Neural cell (in vitro differentiated cells): ENCODE measurements around the gene ZNRF1. TPM values are rescaled to one million over a fixed set of nuclear protein-coding genes. Genes with fewer than 3 reads are reported as not detected.

Experiments used
- H2AFZ ChIP-seq: fragments of 200-600, 300-800 bp; sonication (generic), shearing (Covaris generic); 2 replicates; pipeline ENCODE4 v1.6.0; 2014; ENCODE audit warnings: low read depth, mild to moderate bottlenecking, antibody characterized with exemption, low read length, moderate library complexity
- H3F3A ChIP-seq: fragments of 200-600 bp; shearing (Covaris generic); 2 replicates; pipeline ENCODE4 v1.6.1; 2016; ENCODE audit warnings: mild to moderate bottlenecking, moderate library complexity, mixed read lengths, antibody characterized with exemption, low read length; ENCODE audit not compliant: insufficient read depth, poor library complexity, severe bottlenecking
- H3K27ac ChIP-seq: fragments of 200-600, 300-800 bp; sonication (generic), shearing (Covaris generic); 2 replicates; pipeline ENCODE4 v1.5.1; 2014; ENCODE audit warnings: mild to moderate bottlenecking, low read length, moderate library complexity
- H3K27me3 ChIP-seq: fragments of 300-800, 200-600 bp; sonication (generic), shearing (Covaris generic); 2 replicates; pipeline ENCODE4 v1.6.0; 2014; ENCODE audit warnings: mild to moderate bottlenecking, low read depth, low read length, moderate library complexity; ENCODE audit not compliant: insufficient read depth
- H3K36me3 ChIP-seq: fragments of 300-800, 200-600 bp; sonication (generic), shearing (Covaris generic); 2 replicates; pipeline ENCODE4 v1.5.1; 2014; ENCODE audit warnings: mild to moderate bottlenecking, antibody characterized with exemption, low read length, moderate library complexity; ENCODE audit not compliant: insufficient read depth
- H3K4me2 ChIP-seq: fragments of 300-800, 200-600 bp; sonication (generic), shearing (Covaris generic); 2 replicates; pipeline ENCODE4 v1.6.0; 2014; ENCODE audit warnings: mild to moderate bottlenecking, low read length
- H3K4me3 ChIP-seq: fragments of 300-800, 200-600 bp; sonication (generic), shearing (Covaris generic); 2 replicates; pipeline ENCODE4 v1.5.1; 2014; ENCODE audit warnings: mild to moderate bottlenecking, low read length, moderate library complexity
- H3K79me2 ChIP-seq: fragments of 200-600 bp; shearing (Covaris generic); replicated peaks from 2 replicates; pipeline ENCODE4 v1.6.0; 2014; ENCODE audit warnings: mild to moderate bottlenecking, low read length, moderate library complexity; ENCODE audit not compliant: insufficient read depth
- H3K9ac ChIP-seq: fragments of 300-800, 200-600 bp; sonication (generic), shearing (Covaris generic); 2 replicates; pipeline ENCODE4 v1.6.1; 2016; ENCODE audit warnings: mild to moderate bottlenecking, low read length, mixed read lengths
- H3K9me2 ChIP-seq: fragments of 200-600 bp; shearing (Covaris generic); 2 replicates; pipeline ENCODE4 v1.6.1; 2016; ENCODE audit warnings: mild to moderate bottlenecking, low read length, mixed read lengths; ENCODE audit not compliant: insufficient read depth
- H3K9me3 ChIP-seq: fragments of 200-600, 300-800 bp; sonication (generic), shearing (Covaris generic); 2 replicates; pipeline ENCODE4 v1.6.1; 2016; ENCODE audit warnings: mild to moderate bottlenecking, mixed run types, low read length, moderate library complexity, mixed read lengths
- H4K20me1 ChIP-seq: fragments of 200-600 bp; shearing (Covaris generic); 2 replicates; pipeline ENCODE4 v1.6.1; 2016; ENCODE audit warnings: mild to moderate bottlenecking, mixed run types; ENCODE audit not compliant: insufficient read depth
- CTCF ChIP-seq: fragments of 450-650 bp; IDR thresholded peaks from 2 replicates; pipeline ENCODE4 v1.5.1; 2014; ENCODE audit warnings: antibody characterized with exemption, mild to moderate bottlenecking, moderate library complexity; ENCODE audit not compliant: poor library complexity, severe bottlenecking
- EP300 ChIP-seq: fragments of 450-650 bp; conservative IDR thresholded peaks from 2 replicates; pipeline ENCODE4 v1.6.1; 2014; ENCODE audit warnings: antibody characterized with exemption, mild to moderate bottlenecking, moderate library complexity; ENCODE audit not compliant: poor library complexity, severe bottlenecking
- EZH2 ChIP-seq: fragments of 200-600, 300-800 bp; shearing (Covaris generic), sonication (generic); IDR thresholded peaks from 2 replicates; pipeline ENCODE4 v1.6.1; 2014; ENCODE audit warnings: antibody characterized with exemption, low read length, borderline replicate concordance, mild to moderate bottlenecking; ENCODE audit not compliant: insufficient read depth, poor library complexity, severe bottlenecking
- MXI1 ChIP-seq: fragments of 450-650 bp; conservative IDR thresholded peaks from 2 replicates; pipeline ENCODE4 v1.6.1; 2014; ENCODE audit warnings: antibody characterized with exemption, mild to moderate bottlenecking; ENCODE audit not compliant: poor library complexity, severe bottlenecking
- POLR2AphosphoS5 ChIP-seq: IDR thresholded peaks from 2 replicates; pipeline ENCODE4 v1.6.1; 2012
- RAD21 ChIP-seq: fragments of 450-650 bp; conservative IDR thresholded peaks from 2 replicates; pipeline ENCODE4 v1.6.1; 2014; ENCODE audit warnings: antibody characterized with exemption, mild to moderate bottlenecking, moderate library complexity
- SMC3 ChIP-seq: fragments of 450-650 bp; conservative IDR thresholded peaks from 2 replicates; pipeline ENCODE4 v1.6.1; 2014; ENCODE audit warnings: antibody characterized with exemption, mild to moderate bottlenecking, moderate library complexity; ENCODE audit not compliant: poor library complexity
- TAF1 ChIP-seq: IDR thresholded peaks from 2 replicates; pipeline ENCODE4 v1.6.1; 2012; ENCODE audit warnings: low read depth
- polyA plus RNA-seq: library from polyadenylated mRNA; depleted of rRNA; stranded (reverse); fragments of >200 nt; gene quantifications from 2 replicates; pipeline ENCODE4 v1.2.3, GENCODE V29; 2014
- TF ChIP-seq, protein P1 (sequence below): IDR thresholded peaks from 2 replicates; pipeline ENCODE4 v1.6.1; 2012; ENCODE audit warnings: borderline replicate concordance

ZNRF1 gene
- polyA plus RNA-seq, 1 donor from 2014 or later, result 31.6 TPM

GRCh38 chr16:75019007-75019406, 20.2 kb downstream of the ZNRF1 start:
- no peaks in the 10 kb centered on the region for H3F3A ChIP-seq
- no peak overlapping the region for H3K4me3 ChIP-seq
- no peak overlapping the region for H3K9ac ChIP-seq
- no peaks in the 10 kb centered on the region for H3K36me3 ChIP-seq
- peaks cover 6% of the 10 kb centered on the region for H3K9me3 ChIP-seq
- peaks cover 4% of the 10 kb centered on the region for H4K20me1 ChIP-seq
- no peak for TF ChIP-seq EZH2
- no peak for TF ChIP-seq CTCF
- TF ChIP-seq EP300, result no peak
- TF ChIP-seq, protein P1, sequence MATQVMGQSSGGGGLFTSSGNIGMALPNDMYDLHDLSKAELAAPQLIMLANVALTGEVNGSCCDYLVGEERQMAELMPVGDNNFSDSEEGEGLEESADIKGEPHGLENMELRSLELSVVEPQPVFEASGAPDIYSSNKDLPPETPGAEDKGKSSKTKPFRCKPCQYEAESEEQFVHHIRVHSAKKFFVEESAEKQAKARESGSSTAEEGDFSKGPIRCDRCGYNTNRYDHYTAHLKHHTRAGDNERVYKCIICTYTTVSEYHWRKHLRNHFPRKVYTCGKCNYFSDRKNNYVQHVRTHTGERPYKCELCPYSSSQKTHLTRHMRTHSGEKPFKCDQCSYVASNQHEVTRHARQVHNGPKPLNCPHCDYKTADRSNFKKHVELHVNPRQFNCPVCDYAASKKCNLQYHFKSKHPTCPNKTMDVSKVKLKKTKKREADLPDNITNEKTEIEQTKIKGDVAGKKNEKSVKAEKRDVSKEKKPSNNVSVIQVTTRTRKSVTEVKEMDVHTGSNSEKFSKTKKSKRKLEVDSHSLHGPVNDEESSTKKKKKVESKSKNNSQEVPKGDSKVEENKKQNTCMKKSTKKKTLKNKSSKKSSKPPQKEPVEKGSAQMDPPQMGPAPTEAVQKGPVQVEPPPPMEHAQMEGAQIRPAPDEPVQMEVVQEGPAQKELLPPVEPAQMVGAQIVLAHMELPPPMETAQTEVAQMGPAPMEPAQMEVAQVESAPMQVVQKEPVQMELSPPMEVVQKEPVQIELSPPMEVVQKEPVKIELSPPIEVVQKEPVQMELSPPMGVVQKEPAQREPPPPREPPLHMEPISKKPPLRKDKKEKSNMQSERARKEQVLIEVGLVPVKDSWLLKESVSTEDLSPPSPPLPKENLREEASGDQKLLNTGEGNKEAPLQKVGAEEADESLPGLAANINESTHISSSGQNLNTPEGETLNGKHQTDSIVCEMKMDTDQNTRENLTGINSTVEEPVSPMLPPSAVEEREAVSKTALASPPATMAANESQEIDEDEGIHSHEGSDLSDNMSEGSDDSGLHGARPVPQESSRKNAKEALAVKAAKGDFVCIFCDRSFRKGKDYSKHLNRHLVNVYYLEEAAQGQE, result no peak
- TF ChIP-seq POLR2AphosphoS5, result no peak
- no peak for TF ChIP-seq MXI1
- TF ChIP-seq TAF1, result no peak
- TF ChIP-seq SMC3, result no peak
- H2AFZ ChIP-seq, result no peak overlapping the region
- no peaks in the 10 kb centered on the region for H3K9me2 ChIP-seq
- no peak overlapping the region for H3K4me2 ChIP-seq
- H3K79me2 ChIP-seq, result peaks cover 83% of the 10 kb centered on the region
- H3K27me3 ChIP-seq, result no peaks in the 10 kb centered on the region
- H3K27ac ChIP-seq, result no peak overlapping the region

DNA sequence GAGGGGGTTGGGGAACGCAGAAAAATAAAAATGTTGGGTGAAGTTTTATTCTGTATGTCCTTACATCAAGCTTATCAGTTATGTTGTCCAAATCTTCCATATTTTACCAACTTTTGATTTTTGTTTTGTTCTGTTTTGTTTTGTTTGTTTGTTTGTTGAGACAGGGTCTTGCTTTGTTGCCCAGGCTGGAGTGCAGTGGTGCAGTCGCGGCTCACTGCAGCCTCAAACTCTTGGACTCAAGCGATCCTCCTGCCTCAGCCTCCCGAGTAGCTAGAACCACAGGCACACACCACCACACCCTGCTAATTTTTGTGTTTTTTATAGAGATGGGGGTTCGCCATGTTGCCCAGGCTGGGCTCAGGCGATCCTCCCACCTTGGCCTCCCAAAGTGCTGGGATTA, 20.8 kb downstream of the ZNRF1 start:
- H2AFZ ChIP-seq, result no peak overlapping the region
- H4K20me1 ChIP-seq, result peaks cover 2% of the 10 kb centered on the region
- no peak overlapping the region for H3K9ac ChIP-seq
- H3K9me2 ChIP-seq, result no peaks in the 10 kb centered on the region
- H3K27ac ChIP-seq, result no peak overlapping the region
- H3K79me2 ChIP-seq, result peaks cover 83% of the 10 kb centered on the region
- H3K4me2 ChIP-seq, result no peak overlapping the region
- no peak for TF ChIP-seq TAF1
- TF ChIP-seq RAD21, result no peak
- no peak for TF ChIP-seq CTCF
- no peak for TF ChIP-seq MXI1
- no peak for TF ChIP-seq POLR2AphosphoS5
- TF ChIP-seq SMC3, result no peak
- no peak for TF ChIP-seq EZH2
- TF ChIP-seq, protein P1, result no peak
- no peak for TF ChIP-seq EP300
- no peak overlapping the region for H3K4me3 ChIP-seq
- H3K27me3 ChIP-seq, result no peaks in the 10 kb centered on the region
- H3F3A ChIP-seq, result no peaks in the 10 kb centered on the region
- H3K36me3 ChIP-seq, result no peaks in the 10 kb centered on the region
- peaks cover 6% of the 10 kb centered on the region for H3K9me3 ChIP-seq
